NCI-H748 treated with DMSO at 0.1 percent for 48 hours (cell line): ENCODE measurements around the gene CDKN2D.
"Not testable (repeated sequence)": the region's sequence is repeated elsewhere in the genome, so short reads cannot be mapped to it uniquely, and the experiment has no call there.

Experiments used
- DNase-seq: peaks from one replicate; lab custom pipeline; 2025; lab: John Stamatoyannopoulos, UW

The CDKN2D gene

DNA sequence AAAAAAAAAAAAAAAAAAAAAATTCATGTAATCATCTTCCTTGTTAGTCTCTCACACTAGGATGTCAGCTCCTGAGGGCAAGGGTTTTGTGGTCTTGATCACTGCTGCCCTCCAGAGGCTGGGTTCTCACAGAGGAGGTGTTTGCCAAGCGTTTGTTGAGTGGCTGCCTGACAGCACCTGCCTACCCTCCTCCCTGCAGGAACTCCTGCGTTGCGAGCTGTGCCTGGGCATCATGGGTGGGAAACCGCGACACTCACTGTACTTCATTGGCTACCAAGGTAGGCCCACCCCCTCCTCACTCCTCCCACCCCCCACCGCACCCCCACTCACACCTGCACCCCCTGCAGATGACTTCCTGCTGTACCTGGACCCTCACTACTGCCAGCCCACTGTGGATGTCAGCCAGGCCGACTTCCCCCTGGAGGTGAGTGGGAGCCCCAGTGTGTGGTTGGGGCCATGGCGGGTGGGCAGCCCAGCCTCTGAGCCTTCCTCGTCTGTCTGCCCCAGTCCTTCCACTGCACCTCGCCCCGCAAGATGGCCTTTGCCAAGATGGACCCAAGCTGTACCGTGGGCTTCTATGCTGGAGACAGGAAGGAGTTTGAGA, 17.0 kb downstream of the CDKN2D start:
- DNase-seq = no peak

DNA sequence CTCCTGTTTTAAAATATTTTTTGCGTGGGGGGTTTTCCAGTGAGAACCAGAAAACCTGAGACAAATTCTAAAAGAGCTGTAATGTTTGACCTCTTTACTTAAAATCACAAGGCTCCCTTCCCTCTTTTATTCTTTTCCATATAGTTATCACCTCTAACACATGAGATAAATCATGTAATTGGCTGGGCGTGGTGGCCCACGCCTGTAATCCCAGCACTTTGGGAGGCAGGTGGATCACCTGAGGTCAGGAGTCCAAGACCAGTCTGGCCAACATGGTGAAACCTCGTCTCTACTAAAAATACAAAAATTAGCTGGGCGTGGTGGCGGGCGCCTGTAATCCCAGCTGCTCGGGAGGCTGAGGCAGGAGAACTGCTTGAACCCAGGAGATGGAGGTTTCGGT, 17.8 kb downstream of the CDKN2D start:
- not testable (repeated sequence) for DNase-seq

DNA sequence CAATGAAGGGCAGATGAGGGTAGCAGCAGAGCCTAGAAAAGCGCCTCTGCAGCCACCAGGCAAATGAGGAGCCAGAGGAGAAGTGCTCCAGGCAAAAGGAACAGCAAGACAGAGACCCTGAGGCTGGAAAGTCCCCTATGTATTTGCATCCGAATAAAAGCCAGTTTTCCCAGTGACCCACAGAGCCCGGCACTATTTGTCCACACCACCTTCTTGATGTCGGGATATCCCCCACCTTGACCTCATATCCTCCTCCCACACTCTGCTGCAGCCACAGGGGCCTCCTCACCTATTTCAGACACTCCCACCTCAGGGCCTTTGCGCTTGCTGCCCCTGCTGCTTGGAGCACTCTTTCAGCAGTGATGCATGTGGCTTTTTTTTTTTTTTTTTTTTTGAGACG, 18.4 kb downstream of the CDKN2D start:
- DNase-seq = no peak

DNA sequence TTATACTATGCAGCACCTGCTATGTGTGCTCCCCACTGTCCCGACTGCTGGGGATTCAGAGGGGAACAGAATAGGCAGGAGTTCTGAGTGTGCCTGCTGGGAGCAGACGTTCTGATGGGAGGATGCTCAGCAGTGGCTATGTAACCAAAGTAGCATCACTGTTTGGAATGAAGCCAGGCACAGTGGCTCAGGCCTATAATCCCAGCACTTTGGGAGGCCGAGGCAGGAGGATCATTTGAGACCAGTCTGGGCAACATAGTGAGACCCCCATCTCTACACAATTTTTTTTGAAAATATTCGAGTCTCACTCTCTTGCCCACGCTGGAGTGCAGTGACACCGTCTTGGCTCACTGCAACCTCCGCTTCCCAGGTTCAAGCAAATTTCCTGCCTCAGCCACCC, 19.0 kb downstream of the CDKN2D start:
- no peak for DNase-seq

DNA sequence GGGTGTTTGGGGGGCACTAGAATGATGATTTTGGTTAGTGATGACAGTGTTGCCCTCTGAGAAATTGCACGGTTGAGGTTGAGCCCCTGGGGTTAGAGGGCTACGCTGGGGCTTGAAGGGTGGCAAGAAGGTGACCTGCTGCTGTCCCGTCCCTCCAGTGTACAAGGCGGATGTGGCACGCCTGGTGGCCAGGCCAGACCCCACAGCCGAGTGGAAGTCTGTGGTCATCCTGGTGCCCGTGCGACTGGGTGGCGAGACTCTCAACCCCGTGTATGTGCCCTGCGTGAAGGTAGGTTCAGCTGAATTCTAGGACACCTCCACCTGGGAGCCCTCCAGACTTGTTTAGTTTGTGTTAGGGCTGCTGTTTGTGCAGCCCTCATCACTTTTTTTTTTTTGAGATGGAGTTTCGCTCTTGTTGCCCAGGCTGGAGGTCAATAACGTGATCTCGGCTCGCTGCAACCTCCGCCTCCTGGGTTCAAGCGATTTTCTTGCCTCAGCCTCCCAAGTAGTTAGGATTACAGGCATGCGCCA, 20.0 kb downstream of the CDKN2D start:
- DNase-seq = no peak

DNA sequence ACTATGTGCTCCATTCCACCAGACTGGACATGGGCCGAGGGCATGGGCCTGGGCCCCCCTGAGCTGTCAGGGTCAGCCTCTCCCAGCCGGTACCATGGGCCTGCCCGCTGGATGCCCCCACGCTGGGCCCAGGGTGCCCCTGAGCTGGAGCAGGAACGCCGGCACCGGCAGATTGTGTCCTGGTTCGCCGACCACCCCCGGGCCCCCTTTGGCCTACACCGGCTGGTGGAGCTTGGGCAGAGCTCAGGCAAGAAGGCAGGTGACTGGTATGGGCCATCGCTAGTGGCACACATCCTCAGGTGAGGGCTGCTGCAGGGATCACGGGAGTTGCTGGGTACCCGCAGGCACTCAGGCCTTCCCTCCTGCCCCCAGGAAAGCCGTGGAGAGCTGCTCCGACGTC, 22.0 kb downstream of the CDKN2D start:
- DNase-seq = no peak

DNA sequence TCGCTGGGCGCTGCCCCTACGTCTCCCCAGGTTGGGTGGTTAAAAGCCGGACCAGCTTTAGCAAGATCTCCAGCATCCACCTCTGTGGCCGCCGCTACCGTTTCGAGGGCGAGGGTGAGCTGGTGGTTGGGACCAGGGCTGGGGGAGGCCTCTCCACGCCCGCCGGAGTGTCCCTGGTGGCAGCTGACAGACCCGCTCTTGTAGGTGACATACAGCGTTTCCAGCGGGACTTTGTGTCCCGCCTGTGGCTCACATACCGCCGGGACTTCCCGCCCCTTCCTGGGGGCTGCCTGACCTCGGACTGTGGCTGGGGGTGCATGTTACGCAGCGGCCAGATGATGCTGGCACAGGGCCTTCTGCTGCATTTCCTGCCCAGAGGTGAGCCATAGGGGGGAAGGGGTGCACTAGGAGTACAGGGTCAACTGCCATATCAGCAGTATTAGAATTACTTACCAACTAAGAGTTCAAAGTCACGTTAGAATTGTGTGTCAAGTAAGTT, 24.0 kb downstream of the CDKN2D start:
- no peak for DNase-seq

DNA sequence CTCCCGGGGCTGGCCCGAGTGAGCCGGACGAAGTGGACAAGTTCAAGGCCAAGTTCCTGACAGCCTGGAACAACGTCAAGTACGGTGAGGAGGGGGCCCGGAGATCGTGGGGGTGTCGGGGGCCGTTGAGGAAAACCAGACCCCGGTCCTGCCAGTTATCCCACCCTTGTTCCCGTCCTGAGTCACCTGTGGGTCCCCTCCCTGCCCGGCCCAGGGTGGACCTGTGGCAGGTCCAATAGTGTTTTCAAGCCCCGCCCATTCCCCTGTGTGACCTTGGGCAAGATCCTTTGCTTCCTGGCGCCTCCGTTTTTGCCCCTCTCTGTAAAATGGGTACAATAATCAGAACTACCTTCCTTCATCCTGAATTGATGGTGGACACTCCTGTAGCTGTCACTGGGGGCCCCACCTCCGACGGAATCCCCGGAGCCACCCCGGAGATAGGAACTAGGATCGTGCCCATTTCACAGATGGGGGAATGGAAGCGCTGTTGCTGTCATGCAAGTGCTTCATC, 24.5 kb downstream of the CDKN2D start:
- DNase-seq = no peak

DNA sequence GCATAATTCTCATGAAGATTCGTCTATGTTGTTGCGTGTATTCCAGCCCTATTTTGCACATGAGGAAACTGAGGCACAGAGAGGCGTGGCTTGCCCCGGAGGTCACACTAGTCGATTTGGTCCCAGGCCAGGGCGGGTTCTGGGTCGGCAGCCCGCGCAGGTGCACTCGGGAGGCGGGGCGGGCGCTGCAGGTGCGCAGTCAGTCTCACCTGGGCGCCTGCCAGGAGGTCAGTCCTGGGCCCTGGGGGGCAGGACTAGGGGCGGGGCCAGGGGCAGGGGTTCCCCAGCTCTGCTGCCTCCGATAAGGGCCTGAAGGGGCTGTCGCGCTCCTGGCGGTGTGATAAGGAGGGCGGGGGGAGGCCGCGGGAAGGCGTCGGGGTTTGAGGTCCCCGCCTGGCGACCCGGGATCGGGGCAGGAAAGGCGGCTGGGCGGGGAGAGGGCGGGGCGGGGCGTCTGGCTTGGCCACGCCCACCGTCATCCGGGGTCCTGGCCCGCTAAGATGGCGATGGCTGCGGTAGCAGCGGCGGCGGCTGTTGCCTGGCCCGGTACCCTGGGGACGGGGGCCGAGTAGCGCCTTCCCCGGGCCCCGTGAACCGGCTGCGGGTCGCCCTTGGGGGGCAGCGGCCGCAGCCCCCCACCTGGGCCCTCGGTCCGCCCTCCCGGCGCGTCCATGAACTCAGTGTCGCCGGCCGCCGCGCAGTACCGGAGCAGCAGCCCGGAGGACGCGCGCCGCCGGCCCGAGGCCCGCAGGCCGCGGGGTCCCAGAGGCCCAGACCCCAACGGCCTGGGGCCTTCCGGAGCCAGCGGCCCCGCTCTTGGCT, 25.1 kb downstream of the CDKN2D start, which contains the start of gene ATG4D:
Gene ATG4D (plus strand): TSS at position 485 of the 822 bp plus-strand sequence. CDS start 187 bp downstream, at position 672.
- DNase-seq = peak; percentile 34

DNA sequence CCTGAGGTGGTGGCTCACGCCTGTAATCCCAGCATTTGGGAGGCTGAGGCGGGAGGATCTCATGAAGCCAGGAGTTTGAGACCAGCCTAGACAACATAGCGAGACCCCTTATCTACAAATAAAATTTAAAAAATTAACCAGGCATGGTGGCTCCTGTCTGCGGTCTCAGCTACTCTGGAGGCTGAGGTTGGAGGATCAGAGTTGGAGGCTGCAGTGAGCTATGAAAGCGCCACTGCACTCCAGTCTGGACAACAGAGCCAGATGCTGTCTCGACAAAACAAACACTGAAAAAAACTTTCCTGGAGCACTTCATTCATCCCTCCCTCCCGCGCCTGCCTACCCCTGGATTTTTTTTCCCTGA, 25.7 kb downstream of the CDKN2D start:
- no peak for DNase-seq

DNA sequence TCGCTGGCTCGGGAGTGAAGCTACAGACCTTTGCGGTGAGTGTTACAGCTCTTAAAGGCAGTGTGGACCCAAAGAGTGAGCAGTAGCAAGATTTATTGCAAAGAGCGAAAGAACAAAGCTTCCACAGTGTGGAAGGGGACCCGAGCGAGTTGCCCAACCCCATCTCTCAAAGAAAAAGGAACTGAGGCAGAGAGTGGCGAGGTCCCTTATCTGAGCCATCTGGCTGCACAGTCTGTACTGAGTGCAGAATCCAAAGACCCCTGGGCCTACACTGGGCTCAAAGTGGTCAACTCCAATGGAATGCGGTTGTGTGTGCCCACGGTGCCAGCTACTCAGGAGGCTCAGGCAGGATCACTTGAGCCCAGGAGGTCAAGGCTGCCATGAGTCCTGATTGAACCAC, 29.8 kb downstream of the CDKN2D start:
- DNase-seq = not testable (repeated sequence)

DNA sequence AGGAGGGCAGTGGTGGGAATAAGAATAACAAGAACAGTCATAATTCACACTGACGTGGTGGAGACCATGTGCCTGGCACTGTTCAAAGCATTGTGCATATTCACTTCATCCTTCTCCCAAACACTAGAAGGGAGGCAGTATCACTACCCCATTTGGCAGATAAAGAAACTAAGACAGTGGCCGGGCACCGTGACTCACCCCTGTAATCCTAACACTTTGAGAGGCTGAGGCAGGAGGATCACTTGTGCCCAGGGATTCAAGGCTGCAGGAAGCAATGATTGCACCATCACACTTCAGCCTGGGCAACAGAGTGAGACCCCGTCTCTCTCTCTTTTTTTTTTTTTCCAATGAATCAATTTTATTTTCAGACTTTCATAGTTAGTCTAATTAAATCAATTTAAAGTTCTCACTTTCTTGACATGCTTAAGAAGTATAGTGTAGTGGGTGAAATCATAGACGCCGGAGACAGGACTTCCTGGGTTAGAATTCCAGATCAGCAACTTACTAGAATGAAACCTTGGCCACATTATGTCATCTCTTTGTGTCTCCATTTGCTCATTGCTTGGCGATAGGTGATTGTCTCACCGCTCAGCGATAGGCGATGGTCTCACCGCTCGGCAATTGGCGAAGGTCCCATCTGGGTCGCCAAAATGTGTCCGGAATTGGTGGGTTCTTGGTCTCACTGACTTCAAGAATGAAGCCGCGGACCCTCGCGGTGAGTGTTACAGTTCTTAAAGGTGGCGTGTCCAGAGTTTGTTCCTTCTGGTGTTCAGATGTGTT, 30.4 kb downstream of the CDKN2D start:
- no peak for DNase-seq

DNA sequence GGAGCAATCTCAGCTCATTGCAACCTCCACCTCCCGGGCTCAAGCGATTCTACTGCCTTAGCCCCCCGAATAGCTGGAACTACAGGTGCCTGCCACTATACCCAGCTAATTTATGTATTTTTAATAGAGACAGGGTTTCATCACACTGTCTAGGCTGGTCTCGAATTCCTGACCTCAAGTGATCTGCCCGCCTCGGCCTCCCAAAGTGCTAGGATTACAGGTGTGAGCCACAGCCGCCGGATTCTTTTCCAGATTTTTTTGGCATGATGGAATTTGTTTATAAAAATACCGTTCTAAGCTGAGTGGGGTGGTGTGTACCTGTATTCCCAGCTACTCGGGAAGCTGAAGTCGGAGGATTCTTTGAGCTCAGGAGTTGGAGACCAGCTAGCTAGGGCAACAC, 31.1 kb downstream of the CDKN2D start:
- no peak for DNase-seq

DNA sequence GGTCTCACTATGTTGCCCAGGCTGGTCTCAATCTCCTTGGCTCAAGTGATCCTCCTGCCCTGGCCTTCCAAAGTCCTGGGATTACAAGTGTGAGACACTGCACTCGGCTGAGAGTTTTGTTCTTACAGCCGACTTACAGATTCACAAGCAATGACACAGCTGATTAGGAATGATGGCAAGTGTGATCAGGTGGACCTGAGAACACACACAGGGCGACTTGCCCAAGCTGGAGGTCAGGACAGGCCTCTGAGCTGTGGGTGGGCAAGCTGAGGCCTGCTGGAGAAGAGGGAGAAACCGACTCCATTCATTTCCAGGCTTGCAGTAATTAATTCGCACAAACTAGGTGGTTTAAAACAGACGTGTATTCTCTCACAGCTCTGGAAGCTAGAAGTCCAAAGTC, 33.2 kb downstream of the CDKN2D start:
- no peak for DNase-seq

DNA sequence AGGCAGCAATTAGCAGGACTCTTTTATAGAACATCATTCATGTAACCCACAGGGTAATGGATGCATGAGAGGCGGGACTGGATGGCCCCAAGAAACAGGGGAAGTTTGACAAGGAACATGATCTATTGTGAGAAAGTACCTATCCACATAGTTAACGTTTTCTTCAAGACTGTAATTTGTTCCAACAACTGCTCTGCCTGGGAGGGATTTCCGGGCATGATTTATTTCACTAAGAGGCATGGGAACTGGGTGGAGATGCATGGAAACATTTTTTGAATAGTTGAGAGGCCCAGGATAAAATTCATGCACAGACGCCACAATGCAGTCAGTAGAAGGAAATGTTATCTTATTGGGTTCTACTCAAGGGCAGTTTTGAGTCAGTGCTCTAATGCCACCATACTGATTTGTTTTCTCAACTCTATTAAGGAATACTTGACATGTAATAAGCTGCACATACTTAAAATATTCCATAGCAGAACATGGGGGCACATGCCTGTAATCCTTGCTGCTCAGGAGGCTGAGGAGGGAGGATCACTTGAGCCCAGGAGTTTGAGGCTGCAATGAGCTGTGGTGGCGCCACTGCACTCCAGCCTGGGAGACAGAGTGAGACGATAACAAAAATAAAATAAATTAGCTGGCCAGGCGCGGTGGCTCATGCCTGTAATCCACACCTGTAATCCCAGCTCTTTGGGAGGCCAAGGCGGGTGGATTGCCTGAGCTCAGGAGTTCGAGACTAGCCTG, 35.0 kb downstream of the CDKN2D start:
- no peak for DNase-seq

DNA sequence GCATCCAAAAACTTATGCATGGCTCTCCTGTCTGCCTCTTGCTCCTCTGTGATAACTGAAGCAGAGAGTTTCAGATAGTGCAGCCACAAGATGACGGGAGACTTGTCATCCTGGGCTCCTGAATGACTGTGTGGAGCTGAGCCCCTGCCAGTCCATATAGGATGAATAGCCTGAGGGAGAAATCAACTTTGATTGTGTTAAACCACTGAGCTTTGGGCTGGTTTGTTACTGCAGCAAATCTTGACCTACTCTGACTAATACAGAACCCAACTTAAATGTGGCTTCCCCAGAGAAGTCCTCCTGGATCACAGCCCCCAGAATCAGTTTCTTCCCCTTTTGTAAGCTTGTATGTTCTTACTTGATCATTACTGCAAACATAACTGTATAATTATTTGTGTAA, 36.3 kb downstream of the CDKN2D start:
- no peak for DNase-seq

DNA sequence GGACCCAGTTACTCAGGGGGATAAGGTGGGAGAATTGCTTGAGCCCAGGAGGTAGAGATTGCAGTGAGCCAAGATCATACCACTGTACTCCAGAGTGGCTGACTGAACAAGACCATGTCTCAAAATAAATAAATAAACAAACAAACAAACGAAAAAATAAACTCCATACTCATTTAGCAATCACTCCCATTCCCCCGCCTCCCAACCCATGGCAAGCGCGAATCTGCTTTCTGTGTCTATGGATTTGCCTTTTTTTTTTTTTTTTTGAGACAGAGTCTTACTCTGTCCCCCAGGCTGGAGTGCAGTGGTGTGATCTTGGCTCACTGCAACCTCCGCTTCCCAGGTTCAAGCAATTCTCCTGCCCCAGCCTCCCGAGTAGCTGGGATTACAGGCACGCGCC, 41.9 kb downstream of the CDKN2D start:
- not testable (repeated sequence) for DNase-seq

DNA sequence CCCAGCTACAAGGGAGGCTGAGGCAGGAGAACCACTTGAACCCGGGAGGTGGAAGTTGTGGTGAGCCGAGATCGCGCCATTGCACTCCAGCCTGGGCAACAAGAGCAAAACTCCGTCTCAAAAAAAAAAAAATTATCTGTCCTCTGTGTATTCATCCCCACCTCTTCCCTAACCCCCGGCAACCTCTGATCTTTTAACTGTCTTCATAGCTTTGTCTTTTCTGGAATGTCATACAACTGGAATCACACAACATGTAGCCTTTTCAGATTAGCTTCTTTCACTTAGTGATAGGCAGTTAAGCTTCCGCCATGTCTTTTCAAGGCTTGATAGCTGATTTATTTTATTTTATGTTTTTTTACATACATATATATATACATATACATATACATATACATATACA, 43.1 kb downstream of the CDKN2D start:
- no peak for DNase-seq

DNA sequence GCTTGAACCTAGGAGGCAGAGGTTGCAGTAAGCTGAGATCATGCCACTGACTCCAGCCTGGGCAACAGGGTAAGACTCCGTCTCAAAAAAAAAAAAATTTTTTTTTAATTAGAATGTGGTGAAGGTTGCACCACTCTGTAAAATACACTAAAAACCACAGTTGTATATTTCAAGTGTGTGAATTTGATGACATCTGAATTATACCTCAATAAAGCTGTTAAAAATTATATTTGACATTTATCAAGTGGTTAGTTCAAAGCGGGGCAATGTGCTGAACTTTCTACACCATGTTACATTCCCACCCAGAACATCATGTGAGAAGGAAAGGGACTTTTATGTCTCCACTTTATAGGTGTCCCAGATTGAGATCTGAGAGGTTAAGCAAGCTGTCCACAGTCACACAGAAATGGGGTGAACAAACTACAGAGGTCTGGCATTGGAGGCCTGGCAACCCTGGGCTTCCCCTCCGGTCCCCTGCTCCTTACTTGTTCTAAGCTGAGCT, 45.6 kb downstream of the CDKN2D start:
- no peak for DNase-seq

DNA sequence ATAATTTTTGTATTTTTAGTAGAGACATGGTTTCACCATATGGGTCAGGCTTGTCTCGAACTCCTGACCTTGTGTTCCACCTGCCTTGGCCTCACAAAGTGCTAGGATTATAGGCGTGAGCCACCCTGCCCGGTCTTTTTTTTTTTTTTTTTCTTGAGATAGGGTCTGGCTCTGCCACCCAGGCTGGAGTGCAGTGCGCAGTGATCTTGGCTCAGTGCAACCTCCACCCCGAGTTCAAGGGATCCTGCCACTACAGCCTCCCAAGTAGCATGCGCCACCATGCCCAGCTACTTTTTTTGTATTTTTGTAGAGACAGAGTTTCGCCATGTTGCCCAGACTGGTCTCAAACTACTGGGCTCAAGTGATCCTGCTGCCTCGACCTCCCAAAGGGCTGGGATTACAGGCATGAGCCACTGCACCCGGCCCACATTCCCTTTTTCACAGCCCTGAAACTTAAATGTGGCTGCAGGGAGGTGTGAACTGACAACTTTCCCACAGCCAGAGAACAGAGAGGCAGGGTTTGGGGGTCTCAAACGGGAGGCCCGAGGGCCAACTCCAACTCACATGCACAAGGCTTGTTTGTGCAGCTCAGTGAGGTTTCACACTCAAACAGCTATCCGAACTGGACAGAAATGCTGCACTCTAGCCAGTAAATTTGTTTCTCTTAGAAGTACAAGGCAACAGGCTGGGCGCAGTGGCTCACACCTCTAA, 47.2 kb downstream of the CDKN2D start:
- DNase-seq = no peak
